ENCODE results near the gene TMEM219.
A peak's percentile ranks its signal among the peaks of the same experiment; 100 is the strongest.
"Not testable (repeated sequence)": the region's sequence is repeated elsewhere in the genome, so short reads cannot be mapped to it uniquely, and the experiment has no call there.

The TMEM219 gene

GRCh38 chr16:29951625-29952365 lies 10.1 kb upstream of the TMEM219 start:
- no peak for DNase-seq

GRCh38 chr16:29958756-29959155 lies 3.1 kb upstream of the TMEM219 start:
- no peak for DNase-seq

GRCh38 chr16:29959293-29959692 lies 2.6 kb upstream of the TMEM219 start:
- no peak for DNase-seq

GRCh38 chr16:29959821-29960220 lies 2.1 kb upstream of the TMEM219 start:
- not testable (repeated sequence) for DNase-seq

GRCh38 chr16:29961127-29961478 lies 776 bp upstream of the TMEM219 start:
- DNase-seq = no peak

GRCh38 chr16:29962344-29962994 lies 590 bp downstream of the TMEM219 start:
- no peak for DNase-seq

GRCh38 chr16:29963021-29963743 lies 1.3 kb downstream of the TMEM219 start:
- DNase-seq = no peak

- no peak for DNase-seq
Observed at GRCh38 chr16:29968205-29968604, 6.3 kb downstream of the TMEM219 start.

- DNase-seq = no peak
Observed at GRCh38 chr16:29971304-29971703, 9.4 kb downstream of the TMEM219 start.

GRCh38 chr16:29972500-29972899 lies 10.6 kb downstream of the TMEM219 start:
- no peak for DNase-seq

GRCh38 chr16:29972992-29973383 lies 11.1 kb downstream of the TMEM219 start:
- DNase-seq = no peak

GRCh38 chr16:29973384-29974246 lies 11.7 kb downstream of the TMEM219 start, which contains the start of gene TAOK2:
TSS of gene TAOK2 (plus strand) at chr16:29973868. CDS start at chr16:29977773, 3,905 bp downstream.
- DNase-seq = peak; percentile 98

- DNase-seq = peak; percentile 18
Observed at GRCh38 chr16:29974291-29975133, 12.6 kb downstream of the TMEM219 start.

GRCh38 chr16:29975134-29975538 lies 13.3 kb downstream of the TMEM219 start:
- no peak for DNase-seq

- no peak for DNase-seq
Observed at GRCh38 chr16:29975811-29976511, 14.1 kb downstream of the TMEM219 start.

- no peak for DNase-seq
Observed at GRCh38 chr16:29977063-29977825, 15.4 kb downstream of the TMEM219 start.

GRCh38 chr16:29978081-29978480 lies 16.2 kb downstream of the TMEM219 start:
- DNase-seq = no peak

- DNase-seq = no peak
Observed at GRCh38 chr16:29978564-29979270, 16.8 kb downstream of the TMEM219 start.

- no peak for DNase-seq
Observed at GRCh38 chr16:29982560-29983419, 20.9 kb downstream of the TMEM219 start.
